Lower lobe of right lung (tissue), 2 donors: Measurements from ENCODE around the gene CCDC83. TPM values are rescaled to one million over a fixed set of nuclear protein-coding genes. Genes with fewer than 3 reads are reported as not detected.
"Not testable (repeated sequence)": the region's sequence is repeated elsewhere in the genome, so short reads cannot be mapped to it uniquely, and the experiment has no call there.

Source experiments
- ATAC-seq, 2 donors: fragments of 200-7000 bp; cut with Tn5 transposase; one replicate each; pipeline ENCODE4 v1.9.1; 2020 to 2022; ENCODE audit warnings: mild to moderate bottlenecking in 2 of 2, moderate library complexity in 2 of 2
- DNase-seq: peaks from one replicate; pipeline ENCODE4 v3.0.0-alpha.2; 2020
- H3K27ac ChIP-seq: fragments of 200-600 bp; one replicate; pipeline ENCODE4 v1.8.0; 2022
- H3K27me3 ChIP-seq: fragments of 200-600 bp; one replicate; pipeline ENCODE4 v1.8.0; 2022; ENCODE audit warnings: low read depth
- H3K36me3 ChIP-seq: fragments of 200-600 bp; one replicate; pipeline ENCODE4 v1.8.0; 2022; ENCODE audit warnings: mild to moderate bottlenecking
- H3K4me1 ChIP-seq: fragments of 200-600 bp; one replicate; pipeline ENCODE4 v1.8.0; 2022
- H3K4me3 ChIP-seq: fragments of 200-600 bp; one replicate; pipeline ENCODE4 v1.8.0; 2022; ENCODE audit warnings: mild to moderate bottlenecking
- H3K9me3 ChIP-seq: fragments of 200-600 bp; one replicate; pipeline ENCODE4 v1.8.0; 2022
- CTCF ChIP-seq: fragments of 200-600 bp; IDR thresholded peaks from one replicate; pipeline ENCODE4 v1.8.0; 2022; ENCODE audit warnings: antibody characterized with exemption, mild to moderate bottlenecking
- intact Hi-C: fragments of 100-400 bp; cut with DNase I; formaldehyde crosslinking; loops from one replicate; pipeline ENCODE4 v1.11.0; 2022
- total RNA-seq: library from RNA; stranded (reverse); fragmentation: NEBNext Ultra II Directional; extraction: Animal tissue kit (Norgen Biotek cat#: 25700); gene quantifications from one replicate; pipeline ENCODE4 v1.2.1, GENCODE V29; 2021
- donor health status: DM: no; HTN: yes; CAD: no; lungs with severe emphysema.

Gene CCDC83
- total RNA-seq, 1 donor from 2014 or later, result not detected

GRCh38 chr11:85847436-85847835 lies 7.7 kb upstream of the CCDC83 start:
- ATAC-seq (no peak), DNase-seq (no peak)
- Histone ChIP-seq H3K4me1 (no peaks in the 10 kb centered on the region), H3K4me3 (no peak overlapping the region), H3K27me3 (no peaks in the 10 kb centered on the region), H3K36me3 (no peaks in the 10 kb centered on the region), H3K9me3 (no peaks in the 10 kb centered on the region), H3K27ac (no peak overlapping the region)
- intact Hi-C loops, result no loop called here
- TF ChIP-seq CTCF, result no peak

- intact Hi-C loops, result no loop called here
- no peaks in the 10 kb centered on the region for H3K4me1 ChIP-seq
- DNase-seq (no peak), ATAC-seq (no peak)
- H3K9me3 ChIP-seq, result no peaks in the 10 kb centered on the region
- no peak overlapping the region for H3K4me3 ChIP-seq
- H3K27me3 ChIP-seq, result no peaks in the 10 kb centered on the region
- H3K27ac ChIP-seq, result no peak overlapping the region
- H3K36me3 ChIP-seq, result no peaks in the 10 kb centered on the region
- no peak for TF ChIP-seq CTCF
Observed at GRCh38 chr11:85848006-85848405, 7.2 kb upstream of the CCDC83 start.

- no peaks in the 10 kb centered on the region for H3K4me1 ChIP-seq
- no peaks in the 10 kb centered on the region for H3K27me3 ChIP-seq
- intact Hi-C loops, result no loop called here
- DNase-seq, result no peak
- no peak overlapping the region for H3K27ac ChIP-seq
- ATAC-seq, result no peak
- H3K9me3 ChIP-seq, result no peaks in the 10 kb centered on the region
- no peak overlapping the region for H3K4me3 ChIP-seq
- H3K36me3 ChIP-seq, result no peaks in the 10 kb centered on the region
- no peak for TF ChIP-seq CTCF
Observed at GRCh38 chr11:85848556-85848955, 6.6 kb upstream of the CCDC83 start.

- intact Hi-C loops, DNase-seq, H3K27me3 ChIP-seq, H3K36me3 ChIP-seq, H3K4me1 ChIP-seq, H3K4me3 ChIP-seq, ATAC-seq, H3K9me3 ChIP-seq, H3K27ac ChIP-seq: not testable (repeated sequence)
Observed at GRCh38 chr11:85852754-85853153, 2.4 kb upstream of the CCDC83 start.

DNA sequence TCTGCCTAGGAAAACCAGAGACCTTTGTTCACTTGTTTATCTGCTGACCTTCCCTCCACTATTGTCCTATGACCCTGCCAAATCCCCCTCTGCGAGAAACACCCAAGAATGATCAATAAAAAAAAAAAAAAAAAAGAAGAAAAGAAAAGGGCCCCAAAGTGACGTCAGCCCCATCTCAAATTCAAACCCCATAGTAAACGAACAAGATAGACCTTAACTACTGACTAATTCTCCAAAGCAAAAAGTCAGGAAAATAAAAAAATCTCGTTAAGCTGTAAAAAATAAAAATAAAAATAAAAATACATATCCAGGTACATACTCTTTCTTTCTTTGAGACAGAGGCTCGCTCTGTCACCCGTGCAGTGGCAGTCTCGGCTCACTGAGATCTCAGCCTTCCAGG lies 1.6 kb upstream of the CCDC83 start:
- H3K27ac ChIP-seq, H3K9me3 ChIP-seq, H3K4me3 ChIP-seq, DNase-seq, ATAC-seq, H3K4me1 ChIP-seq, H3K36me3 ChIP-seq, intact Hi-C loops, H3K27me3 ChIP-seq: not testable (repeated sequence)

DNA sequence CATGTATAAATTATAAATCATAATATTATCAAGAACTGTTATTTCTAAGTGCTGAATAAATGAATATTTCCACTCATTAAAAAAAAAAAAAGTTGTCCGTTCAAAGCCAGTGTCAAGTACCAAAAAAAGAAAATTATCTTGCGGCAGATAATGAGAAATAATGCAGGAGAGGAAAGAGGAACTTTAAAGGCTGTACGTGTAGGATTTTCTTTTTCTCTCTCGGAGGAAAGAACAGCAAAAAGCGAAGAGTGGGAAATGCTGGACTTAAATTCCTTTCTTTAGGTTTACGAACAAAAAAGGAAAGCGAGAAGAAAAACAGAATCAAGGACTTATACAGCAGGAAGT lies 999 bp upstream of the CCDC83 start:
- H3K36me3 ChIP-seq, result no peaks in the 10 kb centered on the region
- peak overlapping the region; percentile 62 for H3K4me3 ChIP-seq
- TF ChIP-seq CTCF, result no peak
- H3K27ac ChIP-seq, result peak overlapping the region; percentile 91
- ATAC-seq (no peak), DNase-seq (no peak)
- intact Hi-C loops, result no loop called here
- no peaks in the 10 kb centered on the region for H3K27me3 ChIP-seq
- peaks cover 7% of the 10 kb centered on the region for H3K4me1 ChIP-seq
- no peaks in the 10 kb centered on the region for H3K9me3 ChIP-seq
